ENCODE results near the gene ATP8B1.
"Not testable (repeated sequence)": the region's sequence is repeated elsewhere in the genome, so short reads cannot be mapped to it uniquely, and the experiment has no call there.

The ATP8B1 gene

GRCh38 chr18:57803103-57803969 is at the start of gene ATP8B1:
ATP8B1 (minus strand) TSS chr18:57803315; CDS start chr18:57731807, 71,508 bp downstream.
- in situ Hi-C loops (cut with HindIII; ENCODE audit: low pct_ligation_motif_present, low pct_unique_long_range_greater_than_20kb, low sequenced_read_pairs), result no loop called here
- peak; percentile 79 for DNase-seq

- DNase-seq, result no peak
- in situ Hi-C loops (cut with HindIII; ENCODE audit: low pct_ligation_motif_present, low pct_unique_long_range_greater_than_20kb, low sequenced_read_pairs), result no loop called here
These were observed 46.9 kb upstream of the ATP8B1 start for GRCh38 chr18:57850063-57850462.

GRCh38 chr18:57848374-57848773 is 45.3 kb upstream of the ATP8B1 start:
- in situ Hi-C loops (cut with HindIII; ENCODE audit: low pct_ligation_motif_present, low pct_unique_long_range_greater_than_20kb, low sequenced_read_pairs); DNase-seq: not testable (repeated sequence)

GRCh38 chr18:57847431-57847830 is 44.3 kb upstream of the ATP8B1 start:
- in situ Hi-C loops (cut with HindIII; ENCODE audit: low pct_ligation_motif_present, low pct_unique_long_range_greater_than_20kb, low sequenced_read_pairs), result not testable (repeated sequence)

GRCh38 chr18:57846258-57846657 is 43.1 kb upstream of the ATP8B1 start:
- in situ Hi-C loops (cut with HindIII; ENCODE audit: low pct_ligation_motif_present, low pct_unique_long_range_greater_than_20kb, low sequenced_read_pairs), result no loop called here
- DNase-seq, result peak; percentile 42

More at GRCh38 chr18:57847431-57847830, 44.3 kb upstream of the ATP8B1 start:
- not testable (repeated sequence) for DNase-seq

- in situ Hi-C loops (cut with HindIII; ENCODE audit: low pct_ligation_motif_present, low pct_unique_long_range_greater_than_20kb, low sequenced_read_pairs), result no loop called here
- DNase-seq, result no peak
These were observed 42.5 kb upstream of the ATP8B1 start for GRCh38 chr18:57845605-57846074.

- in situ Hi-C loops (cut with HindIII; ENCODE audit: low pct_ligation_motif_present, low pct_unique_long_range_greater_than_20kb, low sequenced_read_pairs), result no loop called here
- DNase-seq, result no peak
These were observed 41.2 kb upstream of the ATP8B1 start for GRCh38 chr18:57844319-57844718.

- DNase-seq, result no peak
- in situ Hi-C loops (cut with HindIII; ENCODE audit: low pct_ligation_motif_present, low pct_unique_long_range_greater_than_20kb, low sequenced_read_pairs), result no loop called here
These were observed 40.3 kb upstream of the ATP8B1 start for GRCh38 chr18:57843386-57843785.

- in situ Hi-C loops (cut with HindIII; ENCODE audit: low pct_ligation_motif_present, low pct_unique_long_range_greater_than_20kb, low sequenced_read_pairs), result no loop called here
- no peak for DNase-seq
These were observed 38.5 kb upstream of the ATP8B1 start for GRCh38 chr18:57841568-57841967.

GRCh38 chr18:57839942-57840381 is 36.8 kb upstream of the ATP8B1 start:
- DNase-seq, result no peak
- in situ Hi-C loops (cut with HindIII; ENCODE audit: low pct_ligation_motif_present, low pct_unique_long_range_greater_than_20kb, low sequenced_read_pairs), result no loop called here

- in situ Hi-C loops (cut with HindIII; ENCODE audit: low pct_ligation_motif_present, low pct_unique_long_range_greater_than_20kb, low sequenced_read_pairs), result no loop called here
- peak; percentile 38 for DNase-seq
These were observed 34.9 kb upstream of the ATP8B1 start for GRCh38 chr18:57837917-57838548.

- in situ Hi-C loops (cut with HindIII; ENCODE audit: low pct_ligation_motif_present, low pct_unique_long_range_greater_than_20kb, low sequenced_read_pairs), result no loop called here
- no peak for DNase-seq
These were observed 33.4 kb upstream of the ATP8B1 start for GRCh38 chr18:57836557-57836956.

GRCh38 chr18:57835904-57836303 is 32.8 kb upstream of the ATP8B1 start:
- no peak for DNase-seq
- in situ Hi-C loops (cut with HindIII; ENCODE audit: low pct_ligation_motif_present, low pct_unique_long_range_greater_than_20kb, low sequenced_read_pairs), result no loop called here

GRCh38 chr18:57834616-57835015 is 31.5 kb upstream of the ATP8B1 start:
- in situ Hi-C loops (cut with HindIII; ENCODE audit: low pct_ligation_motif_present, low pct_unique_long_range_greater_than_20kb, low sequenced_read_pairs), result no loop called here
- no peak for DNase-seq

- peak; percentile 37 for DNase-seq
- in situ Hi-C loops (cut with HindIII; ENCODE audit: low pct_ligation_motif_present, low pct_unique_long_range_greater_than_20kb, low sequenced_read_pairs), result no loop called here
These were observed 30.5 kb upstream of the ATP8B1 start for GRCh38 chr18:57833441-57834101.

- no peak for DNase-seq
- in situ Hi-C loops (cut with HindIII; ENCODE audit: low pct_ligation_motif_present, low pct_unique_long_range_greater_than_20kb, low sequenced_read_pairs), result no loop called here
These were observed 29.6 kb upstream of the ATP8B1 start for GRCh38 chr18:57832730-57833129.

- in situ Hi-C loops (cut with HindIII; ENCODE audit: low pct_ligation_motif_present, low pct_unique_long_range_greater_than_20kb, low sequenced_read_pairs), result no loop called here
- DNase-seq, result no peak
These were observed 28.7 kb upstream of the ATP8B1 start for GRCh38 chr18:57831597-57832377.

- in situ Hi-C loops (cut with HindIII; ENCODE audit: low pct_ligation_motif_present, low pct_unique_long_range_greater_than_20kb, low sequenced_read_pairs), result no loop called here
These were observed 24.5 kb upstream of the ATP8B1 start for GRCh38 chr18:57827646-57828045.

More at GRCh38 chr18:57827646-57828045, 24.5 kb upstream of the ATP8B1 start:
- DNase-seq, result no peak
